ENCODE results near the gene LRIT2. TPM values are rescaled to one million over a fixed set of nuclear protein-coding genes. Genes with fewer than 3 reads are reported as not detected.

Gene LRIT2
- total RNA-seq, 1 donor from 2014 or later, result not detected

DNA sequence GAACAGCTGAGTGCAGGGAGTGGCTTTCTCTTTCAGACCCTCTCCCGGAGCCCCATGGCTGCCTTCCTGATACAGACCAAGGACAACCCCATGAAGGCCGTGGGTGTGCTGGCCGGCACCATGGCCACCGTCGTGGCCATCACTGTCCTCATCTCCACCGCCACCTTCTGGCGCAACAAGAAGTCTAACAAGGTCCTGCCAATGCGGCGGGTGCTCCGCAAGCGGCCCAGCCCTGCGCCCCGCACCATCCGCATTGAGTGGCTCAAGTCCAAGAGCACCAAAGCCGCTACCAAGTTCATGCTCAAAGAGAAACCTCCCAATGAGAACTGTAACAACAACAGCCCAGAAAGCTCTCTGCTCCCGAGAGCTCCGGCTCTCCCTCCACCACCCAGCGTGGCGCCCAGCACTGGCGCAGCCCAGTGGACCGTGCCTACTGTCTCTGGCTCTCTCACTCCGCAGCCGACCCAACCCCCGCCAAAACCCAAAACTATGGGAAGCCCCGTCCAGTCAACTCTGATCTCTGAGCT, 11.2 kb downstream of the LRIT2 start:
- DNase-seq (ENCODE audit: missing footprints) (no peak), ATAC-seq (no peak)
- intact Hi-C loops (cut with DNase I), result no loop called here

DNA sequence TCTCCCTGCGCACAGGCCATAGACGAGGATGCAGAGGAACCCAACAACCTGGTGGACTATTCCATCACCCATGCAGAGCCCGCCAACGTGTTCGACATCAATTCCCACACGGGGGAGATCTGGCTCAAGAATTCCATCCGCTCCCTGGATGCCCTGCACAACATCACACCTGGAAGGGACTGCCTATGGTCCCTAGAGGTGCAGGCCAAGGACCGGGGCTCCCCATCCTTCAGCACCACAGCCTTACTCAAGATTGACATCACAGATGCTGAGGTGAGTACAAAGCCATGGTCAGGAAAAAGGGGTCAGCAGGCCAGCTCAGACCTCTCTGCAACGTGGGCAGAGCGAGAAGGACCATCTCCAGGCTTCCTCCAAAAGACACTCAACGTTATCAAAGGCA, 12.3 kb downstream of the LRIT2 start:
- DNase-seq (ENCODE audit: missing footprints) (no peak), ATAC-seq (no peak)
- intact Hi-C loops (cut with DNase I), result no loop called here

DNA sequence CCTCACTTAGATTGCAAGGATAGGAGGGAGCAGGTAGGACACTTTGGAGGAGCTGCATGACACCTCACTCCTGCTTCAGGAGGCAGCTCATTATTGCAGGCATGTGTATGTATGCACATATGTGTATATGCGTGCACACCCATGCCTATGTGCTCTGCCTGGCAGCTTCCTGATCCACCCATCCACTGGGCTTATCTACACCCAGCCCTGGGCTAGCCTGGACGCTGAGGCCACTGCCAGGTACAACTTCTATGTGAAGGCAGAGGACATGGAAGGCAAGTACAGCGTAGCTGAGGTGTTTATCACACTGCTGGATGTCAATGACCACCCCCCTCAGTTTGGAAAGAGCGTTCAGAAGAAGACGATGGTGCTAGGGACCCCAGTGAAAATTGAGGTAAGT, 13.3 kb downstream of the LRIT2 start:
- DNase-seq (ENCODE audit: missing footprints) (no peak), ATAC-seq (no peak)
- intact Hi-C loops (cut with DNase I), result no loop called here

DNA sequence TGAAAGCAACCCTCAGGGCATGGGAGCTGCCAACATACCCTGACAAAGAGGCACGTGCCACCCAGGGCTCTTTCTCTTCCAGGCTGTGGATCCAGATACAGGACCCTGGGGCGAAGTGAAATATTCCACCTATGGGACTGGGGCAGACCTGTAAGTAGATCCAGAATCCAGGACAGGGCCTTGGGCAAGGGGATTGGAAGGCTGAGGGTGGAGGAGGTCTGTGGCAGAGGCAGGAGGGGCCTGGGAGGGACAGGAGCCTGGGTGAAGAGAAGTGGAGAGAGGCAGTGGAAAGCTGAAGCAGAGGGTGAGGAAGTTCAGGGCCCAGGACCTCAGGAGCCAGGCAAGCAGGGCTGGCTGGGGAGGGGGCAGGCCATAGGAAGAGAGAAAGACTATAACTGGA, 13.8 kb downstream of the LRIT2 start:
- ATAC-seq (no peak), DNase-seq (ENCODE audit: missing footprints) (no peak)
- intact Hi-C loops (cut with DNase I), result no loop called here

DNA sequence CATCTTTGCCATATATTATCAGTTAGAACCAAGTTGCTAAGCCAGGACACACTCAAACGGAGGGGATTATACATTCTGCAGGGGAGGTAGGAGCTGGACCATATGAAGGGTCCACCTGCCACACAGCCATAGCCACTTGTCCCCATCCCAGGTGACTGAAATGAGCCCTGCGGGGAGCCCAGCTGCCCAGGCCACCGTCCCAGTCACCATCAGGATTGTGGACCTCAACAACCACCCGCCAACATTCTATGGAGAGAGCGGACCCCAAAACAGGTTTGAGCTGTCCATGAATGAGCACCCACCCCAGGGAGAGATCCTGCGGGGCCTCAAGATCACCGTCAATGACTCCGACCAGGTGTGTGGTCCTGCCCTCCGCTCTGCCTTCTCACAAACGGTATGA, 17.3 kb downstream of the LRIT2 start:
- no peak for DNase-seq (ENCODE audit: missing footprints)
- ATAC-seq, result no peak
- intact Hi-C loops (cut with DNase I), result no loop called here

DNA sequence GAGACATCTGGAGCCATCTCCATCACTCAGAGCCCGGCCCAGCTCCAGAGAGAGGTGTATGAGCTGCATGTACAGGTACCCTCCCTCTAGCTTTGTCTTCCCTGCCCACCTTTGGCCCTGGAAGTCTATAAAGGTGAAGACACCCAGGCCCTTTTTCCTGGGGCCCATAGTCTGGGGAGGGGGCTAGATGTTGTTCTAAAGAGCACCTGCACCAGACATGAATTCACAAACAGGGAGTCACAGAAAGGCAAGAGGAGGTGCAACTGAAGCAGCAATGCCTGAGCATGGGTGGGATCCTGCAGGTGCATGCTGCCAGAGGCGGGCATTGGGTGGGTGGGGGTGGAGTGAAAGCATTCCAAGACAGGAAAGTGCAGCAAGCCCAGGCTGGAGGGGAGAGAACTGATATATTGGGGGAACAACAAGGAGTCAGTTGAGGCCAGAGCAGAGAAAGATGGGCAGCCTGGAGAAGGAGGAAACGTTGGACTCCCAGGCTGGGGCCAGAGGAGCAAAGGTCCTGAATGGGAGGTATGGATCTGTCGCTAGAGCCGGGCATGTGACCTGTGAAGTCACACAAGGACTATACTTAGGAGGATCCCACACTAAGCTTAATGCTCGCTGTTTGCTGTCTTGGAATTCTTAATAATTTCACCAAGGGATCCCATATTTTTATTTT, 19.4 kb downstream of the LRIT2 start:
- intact Hi-C loops (cut with DNase I), result loop anchor here (2.0 kb wide), 1 partner anchor 57 kb away; no protein-coding TSS in a partner anchor
- no peak for DNase-seq (ENCODE audit: missing footprints)
- no peak for ATAC-seq

DNA sequence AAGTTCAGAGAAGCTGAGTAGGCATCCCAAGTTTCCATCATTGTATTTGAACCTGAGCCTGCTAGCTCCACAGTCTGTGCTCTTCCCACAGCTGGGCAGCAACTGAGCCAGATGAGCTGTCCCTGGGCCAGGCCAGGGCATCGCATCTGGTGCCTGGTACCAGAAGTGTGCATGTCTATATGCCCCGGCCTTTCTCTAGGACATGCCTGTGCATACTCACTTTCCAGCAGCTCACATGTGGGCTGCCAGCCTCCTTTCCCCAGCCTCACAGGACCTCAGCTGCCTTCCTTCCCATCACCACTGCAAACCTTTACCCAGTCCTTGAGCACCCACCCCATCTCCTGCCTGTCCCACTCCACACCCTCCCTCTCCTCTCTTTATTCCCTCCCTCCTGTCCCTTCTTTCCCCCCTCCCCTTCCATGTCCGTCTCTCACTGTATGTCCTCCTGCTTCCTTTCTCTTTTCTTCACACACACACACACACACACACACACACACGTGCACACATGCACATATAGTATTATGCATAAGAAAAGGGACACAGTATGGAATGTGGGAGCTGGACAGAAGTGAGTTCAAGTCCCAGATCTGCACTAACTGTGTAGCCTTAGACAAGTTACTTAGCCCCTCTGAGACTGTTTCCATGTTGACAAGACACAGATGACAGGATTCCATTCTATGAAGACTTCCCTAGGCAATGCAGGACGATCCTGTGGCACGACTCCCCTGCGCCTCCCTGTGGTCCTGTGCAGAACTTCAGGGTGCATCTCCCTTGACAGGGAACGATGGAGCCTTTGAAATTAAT, 20.1 kb downstream of the LRIT2 start:
- DNase-seq (ENCODE audit: missing footprints) (peak; percentile 78), ATAC-seq (peak; percentile 69)
- intact Hi-C loops (cut with DNase I), result loop anchor here (2.0 kb wide), 1 partner anchor 56 kb away; no protein-coding TSS in a partner anchor

DNA sequence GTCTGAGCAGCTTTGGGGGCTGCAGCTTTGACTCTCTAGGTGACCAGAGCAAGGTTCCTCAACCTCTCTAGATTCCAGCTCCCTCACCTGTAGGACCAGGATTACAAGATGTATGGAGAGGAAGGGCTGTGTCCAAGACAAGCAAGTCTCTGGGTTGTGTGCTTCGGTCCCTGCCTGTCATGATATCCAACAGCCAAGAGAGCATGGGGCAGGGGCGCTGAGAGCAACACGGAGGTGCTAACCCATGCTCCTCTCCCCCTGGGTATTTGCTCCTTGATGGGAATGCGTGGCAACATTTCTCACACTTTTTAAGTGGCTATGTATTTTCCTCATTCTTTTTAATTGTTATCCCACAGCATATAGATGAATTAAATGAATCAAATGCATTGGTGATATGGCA, 20.7 kb downstream of the LRIT2 start:
- ATAC-seq (no peak), DNase-seq (ENCODE audit: missing footprints) (no peak)
- intact Hi-C loops (cut with DNase I), result loop anchor here (2.0 kb wide), 1 partner anchor 56 kb away; no protein-coding TSS in a partner anchor

DNA sequence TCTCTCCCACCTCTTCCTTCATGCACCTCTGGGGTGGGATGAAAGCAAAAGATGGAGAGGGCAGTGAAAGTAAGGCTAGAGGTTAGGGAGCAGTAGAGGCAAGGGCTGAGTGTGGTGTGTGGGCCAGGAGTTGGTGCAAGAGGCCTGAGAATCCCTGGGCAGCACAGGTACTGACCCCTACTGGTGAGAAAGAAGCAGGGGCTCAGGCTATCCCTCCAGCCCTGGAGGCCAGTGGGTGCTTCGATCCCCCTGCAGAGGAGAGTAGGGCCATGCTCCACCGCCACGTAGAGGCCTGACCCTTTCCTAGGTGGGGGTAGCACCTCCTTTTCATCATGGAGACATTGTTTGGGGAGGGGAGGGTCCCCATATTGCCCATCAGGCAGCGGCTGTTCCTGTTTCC, 21.2 kb downstream of the LRIT2 start:
- intact Hi-C loops (cut with DNase I), result loop anchor here (2.0 kb wide), 1 partner anchor 55 kb away; no protein-coding TSS in a partner anchor
- no peak for ATAC-seq
- DNase-seq (ENCODE audit: missing footprints), result no peak

DNA sequence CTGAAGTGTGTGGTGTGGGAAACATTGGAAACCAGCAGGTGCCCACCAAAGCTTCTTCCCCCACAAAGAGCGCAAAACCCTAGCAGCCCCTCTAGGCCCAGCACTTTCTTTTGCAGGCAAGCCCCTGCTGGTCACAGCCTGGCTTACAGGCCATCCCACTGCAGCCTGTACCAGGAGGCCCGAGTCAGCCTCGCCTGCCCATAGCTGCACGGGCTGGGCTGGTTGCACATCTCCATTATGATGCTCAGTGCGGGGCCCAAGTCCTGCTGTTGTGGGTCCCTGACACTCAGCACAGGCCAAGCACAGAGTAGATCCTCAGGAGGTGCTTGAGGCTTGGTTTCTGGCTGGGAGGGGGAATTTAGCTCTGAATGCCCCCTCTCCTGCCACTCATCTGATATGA, 23.0 kb downstream of the LRIT2 start:
- ATAC-seq, result no peak
- intact Hi-C loops (cut with DNase I), result no loop called here

DNA sequence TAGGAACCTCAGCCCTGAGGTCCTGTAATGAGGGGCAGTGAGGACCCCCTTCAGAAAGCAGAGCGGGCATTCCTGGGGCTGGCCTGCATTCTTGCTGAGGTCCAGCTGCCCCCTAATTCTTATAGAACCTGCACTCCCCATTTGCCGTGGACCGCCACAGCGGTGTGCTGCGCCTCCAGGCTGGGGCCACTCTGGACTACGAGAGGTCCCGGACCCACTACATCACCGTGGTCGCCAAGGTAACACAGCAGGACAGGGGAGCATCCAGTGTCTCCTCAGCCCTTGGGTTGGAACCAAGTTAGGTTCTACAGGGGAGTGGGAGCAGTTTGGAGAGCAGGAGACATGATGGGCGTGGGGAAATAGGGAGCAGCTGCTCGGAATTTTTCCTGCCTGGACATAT, 23.7 kb downstream of the LRIT2 start:
- DNase-seq (ENCODE audit: missing footprints) (no peak), ATAC-seq (no peak)
- intact Hi-C loops (cut with DNase I), result no loop called here

More for the DNA sequence above, 23.0 kb downstream of the LRIT2 start:
- no peak for DNase-seq (ENCODE audit: missing footprints)

DNA sequence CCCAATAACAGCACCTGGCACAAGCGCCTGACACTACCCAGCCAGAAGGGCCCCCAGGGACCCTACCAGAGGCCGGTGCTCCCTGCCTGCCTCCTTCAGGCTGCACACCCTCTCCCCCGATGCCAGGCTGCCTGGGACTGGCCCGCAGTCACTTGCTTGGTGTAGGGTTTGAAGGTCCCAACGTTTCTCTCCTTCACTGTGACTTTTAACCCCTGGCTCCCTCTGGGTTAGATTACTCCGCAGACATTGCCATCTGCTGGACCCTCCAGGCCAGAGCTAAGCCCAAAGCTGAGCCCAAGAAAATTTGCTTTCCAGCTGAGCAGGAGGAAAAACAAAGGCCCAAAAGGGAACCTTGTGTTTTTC, 24.1 kb downstream of the LRIT2 start:
- DNase-seq (ENCODE audit: missing footprints), result no peak
- ATAC-seq, result no peak
- intact Hi-C loops (cut with DNase I), result no loop called here

DNA sequence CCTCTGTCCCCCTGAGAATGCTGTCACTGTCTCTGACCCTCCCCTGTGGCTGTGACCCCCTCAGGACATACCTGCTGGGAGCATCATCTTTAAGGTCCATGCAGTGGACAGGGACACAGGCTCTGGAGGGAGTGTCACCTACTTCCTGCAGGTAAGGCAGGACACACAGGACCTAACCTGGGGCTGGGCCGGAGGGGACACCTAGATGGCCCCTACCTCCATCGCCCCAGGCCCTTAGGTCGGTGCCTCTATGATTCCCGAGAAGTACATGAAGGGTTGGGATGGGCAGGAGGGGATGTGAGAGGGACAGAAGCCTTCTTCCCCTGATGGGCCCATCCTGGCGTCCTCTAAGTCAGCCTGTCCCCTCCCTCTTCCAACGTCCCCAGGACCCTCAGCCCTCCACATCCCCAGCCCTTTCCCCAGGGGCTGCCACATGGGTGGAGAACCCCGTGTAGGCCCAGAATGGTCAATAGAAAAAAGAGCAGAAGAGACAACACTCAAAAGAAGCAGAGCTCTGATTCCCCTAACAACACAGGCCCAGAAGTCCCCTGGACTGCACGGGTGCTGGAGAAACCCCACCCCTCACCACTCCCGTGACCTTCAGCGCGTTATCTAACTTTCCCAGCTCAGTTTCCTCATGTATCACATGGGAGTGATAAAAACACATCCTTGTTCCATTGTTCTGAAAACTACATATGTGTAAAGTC, 24.7 kb downstream of the LRIT2 start:
- no peak for ATAC-seq
- DNase-seq (ENCODE audit: missing footprints), result no peak
- intact Hi-C loops (cut with DNase I), result no loop called here

DNA sequence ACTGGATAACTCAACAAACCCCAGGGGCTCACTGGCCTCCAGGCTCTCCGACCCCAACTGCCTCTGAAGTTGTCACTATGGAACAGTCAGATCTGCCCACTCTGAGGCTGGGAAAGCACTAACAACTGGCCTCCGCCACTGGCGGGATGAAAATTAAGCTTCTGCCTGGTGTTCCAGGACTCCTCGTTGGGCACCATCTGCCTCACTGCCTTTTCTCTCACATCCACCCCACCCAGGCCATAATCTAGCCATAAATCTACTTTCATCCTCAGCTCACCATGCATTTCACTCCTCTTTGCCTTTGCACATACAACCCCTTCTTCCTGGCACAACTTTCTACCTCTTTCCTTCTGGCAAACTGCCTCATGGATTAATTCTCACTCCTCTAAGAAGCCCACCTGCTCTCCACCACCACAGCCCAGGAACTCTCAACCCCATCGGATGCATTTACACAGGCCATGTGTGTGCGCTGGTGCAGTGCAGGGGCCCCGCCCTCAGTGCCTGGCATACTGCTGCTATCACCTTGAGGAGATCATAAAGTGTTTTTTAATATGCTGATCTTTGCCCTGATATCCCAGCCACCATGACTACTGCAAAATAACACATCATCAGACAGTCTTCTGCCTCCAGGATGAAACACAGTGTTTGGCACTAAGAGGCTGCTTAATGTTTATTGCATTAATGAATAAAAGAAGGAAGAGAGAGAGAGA, 27.0 kb downstream of the LRIT2 start:
- no peak for ATAC-seq
- DNase-seq (ENCODE audit: missing footprints), result no peak
- intact Hi-C loops (cut with DNase I), result no loop called here

DNA sequence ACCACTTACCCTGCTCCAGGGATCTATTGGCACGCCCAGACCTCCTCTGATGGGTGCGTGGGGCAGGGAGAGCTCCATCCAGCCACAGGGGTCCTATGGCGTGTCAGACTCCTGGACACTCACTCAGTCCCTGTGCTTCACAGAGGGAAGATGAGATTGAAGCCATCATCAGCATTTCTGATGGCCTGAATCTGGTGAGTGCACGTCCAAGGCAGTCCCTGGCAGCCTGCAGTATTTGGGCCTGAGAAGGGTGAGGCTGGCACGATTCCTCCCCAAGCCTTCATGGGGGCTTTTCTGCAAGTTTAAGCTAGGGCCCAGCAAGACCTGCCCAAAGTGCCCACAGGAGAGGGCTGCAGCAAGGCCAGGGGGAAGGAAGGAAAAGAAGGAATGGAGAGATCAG, 27.7 kb downstream of the LRIT2 start:
- DNase-seq (ENCODE audit: missing footprints) (no peak), ATAC-seq (no peak)
- intact Hi-C loops (cut with DNase I), result no loop called here

DNA sequence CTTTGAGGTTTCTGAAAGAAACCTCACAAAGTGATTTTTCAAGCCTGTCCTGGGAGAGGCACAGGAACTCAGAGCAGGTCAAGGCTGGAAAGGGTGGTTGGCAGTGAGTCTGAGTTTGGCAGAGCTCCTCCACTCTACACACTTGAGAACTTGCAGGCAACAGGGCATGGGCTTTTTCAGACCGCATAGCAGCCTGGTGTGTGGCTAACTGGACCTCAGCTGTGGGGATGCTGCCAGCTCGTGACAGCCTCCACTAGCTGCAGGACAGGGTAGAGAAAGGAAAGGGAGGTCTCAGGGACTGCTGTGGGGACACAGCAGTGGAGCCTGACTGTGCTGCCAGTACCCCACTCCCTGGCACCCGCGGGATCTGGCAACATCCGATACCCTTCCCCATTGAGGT, 28.4 kb downstream of the LRIT2 start:
- intact Hi-C loops (cut with DNase I), result no loop called here
- no peak for DNase-seq (ENCODE audit: missing footprints)
- peak; percentile 82 for ATAC-seq

DNA sequence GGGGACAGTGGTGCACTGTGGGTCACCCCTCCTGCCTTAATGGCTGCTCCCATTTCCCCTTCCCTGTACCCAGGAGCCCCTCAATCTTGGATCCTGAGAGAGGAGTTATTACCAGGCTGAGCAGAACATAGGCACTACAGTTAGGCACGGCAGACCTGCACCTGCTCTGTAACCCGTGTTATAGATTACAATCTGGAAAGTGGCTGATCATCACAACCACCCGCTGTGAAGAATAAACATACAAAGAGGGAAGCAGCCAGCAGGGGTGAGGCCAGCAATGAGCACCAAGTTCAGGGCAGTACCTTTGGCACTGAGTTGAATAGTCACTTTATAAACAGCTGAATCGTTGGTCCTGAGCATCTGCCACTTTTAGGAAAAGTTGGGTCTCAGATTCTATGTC, 29.3 kb downstream of the LRIT2 start:
- DNase-seq (ENCODE audit: missing footprints) (no peak), ATAC-seq (no peak)
- intact Hi-C loops (cut with DNase I), result no loop called here

DNA sequence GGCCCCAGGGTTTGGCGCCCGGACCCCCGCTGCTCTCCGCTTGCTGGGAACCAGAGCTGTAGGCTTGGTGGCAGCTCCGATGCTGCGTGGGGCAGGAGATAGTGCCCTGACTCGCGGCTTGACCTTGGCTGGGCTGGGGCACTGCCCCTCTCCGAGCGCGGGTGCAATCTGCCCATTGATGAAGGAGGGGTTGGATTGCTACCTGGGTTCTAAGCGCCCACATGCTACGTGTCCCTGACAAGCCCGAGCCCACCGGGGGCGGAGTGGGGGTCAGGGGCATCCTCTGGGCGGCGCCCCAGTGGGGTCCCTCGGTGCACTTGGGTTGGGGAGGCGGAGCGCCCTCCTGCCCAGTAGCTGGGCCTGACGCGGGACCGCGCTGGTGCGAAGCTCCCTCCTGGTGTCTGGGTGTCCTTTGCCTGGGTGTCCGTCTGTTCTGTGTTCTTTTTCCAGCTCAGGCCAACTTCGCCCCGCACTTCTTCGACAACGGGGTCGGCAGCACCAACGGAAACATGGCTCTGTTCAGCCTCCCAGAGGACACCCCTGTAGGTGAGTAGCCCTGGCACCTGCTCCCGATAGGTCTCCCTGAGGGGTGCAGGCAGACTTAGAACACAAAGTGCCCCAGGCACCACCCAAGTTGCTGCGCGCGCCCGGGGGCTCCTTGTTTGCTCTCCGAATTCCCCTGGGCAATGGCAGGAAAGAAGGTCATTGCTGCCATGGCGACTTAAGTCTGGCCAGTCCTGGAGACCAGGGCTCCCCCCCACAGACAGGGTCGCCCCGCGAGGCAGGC, 30.1 kb downstream of the LRIT2 start:
- no peak for DNase-seq (ENCODE audit: missing footprints)
- intact Hi-C loops (cut with DNase I), result no loop called here
- ATAC-seq, result no peak
